ENCODE results near the gene SPINT2. TPM values are rescaled to one million over a fixed set of nuclear protein-coding genes. Genes with fewer than 3 reads are reported as not detected.

Gene SPINT2
- total and polyA plus RNA-seq, 2 donors (not counting 1 experiment from before 2014, with no cell fraction given): 50.0 to 70.0 TPM

- ChIA-PET POLR2A (interaction anchor here (0.5 kb wide), 1 partner anchor 386 kb away, joined by 4 read pairs; no protein-coding TSS in a partner anchor), CTCF (no interaction called here)
- no peak overlapping the region for H3K4me2 ChIP-seq (replicated peaks; ENCODE audit: low read depth, low read length, poor library complexity, severe bottlenecking)
- no peak overlapping the region for H3K27ac ChIP-seq (ENCODE audit: low read length in 2 of 2)
- no peak for DNase-seq
- H3K9me3 Mint-ChIP-seq (ENCODE audit: insufficient read depth): no peaks in the 10 kb centered on the region
- H3K79me2 ChIP-seq (ENCODE audit: control insufficient read depth, insufficient read depth, low read length): no peaks in the 10 kb centered on the region
- TF ChIP-seq EZH2 (IDR thresholded peaks at IDR 0.05; ENCODE audit: borderline replicate concordance, insufficient read depth, low read depth, low read length, poor library complexity, severe bottlenecking): no peak
- TF ChIP-seq, protein P1, sequence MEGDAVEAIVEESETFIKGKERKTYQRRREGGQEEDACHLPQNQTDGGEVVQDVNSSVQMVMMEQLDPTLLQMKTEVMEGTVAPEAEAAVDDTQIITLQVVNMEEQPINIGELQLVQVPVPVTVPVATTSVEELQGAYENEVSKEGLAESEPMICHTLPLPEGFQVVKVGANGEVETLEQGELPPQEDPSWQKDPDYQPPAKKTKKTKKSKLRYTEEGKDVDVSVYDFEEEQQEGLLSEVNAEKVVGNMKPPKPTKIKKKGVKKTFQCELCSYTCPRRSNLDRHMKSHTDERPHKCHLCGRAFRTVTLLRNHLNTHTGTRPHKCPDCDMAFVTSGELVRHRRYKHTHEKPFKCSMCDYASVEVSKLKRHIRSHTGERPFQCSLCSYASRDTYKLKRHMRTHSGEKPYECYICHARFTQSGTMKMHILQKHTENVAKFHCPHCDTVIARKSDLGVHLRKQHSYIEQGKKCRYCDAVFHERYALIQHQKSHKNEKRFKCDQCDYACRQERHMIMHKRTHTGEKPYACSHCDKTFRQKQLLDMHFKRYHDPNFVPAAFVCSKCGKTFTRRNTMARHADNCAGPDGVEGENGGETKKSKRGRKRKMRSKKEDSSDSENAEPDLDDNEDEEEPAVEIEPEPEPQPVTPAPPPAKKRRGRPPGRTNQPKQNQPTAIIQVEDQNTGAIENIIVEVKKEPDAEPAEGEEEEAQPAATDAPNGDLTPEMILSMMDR (IDR thresholded peaks at IDR 0.05): no peak
- no CpG with 5 or more reads among the region's 2 CpGs for WGBS (ENCODE audit: insufficient coverage)
- H3K9ac ChIP-seq (ENCODE audit: low read length): no peak overlapping the region
- intact Hi-C loops (cut with micrococcal nuclease): no loop called here
- no peak overlapping the region for H3K4me3 Mint-ChIP-seq
- H3K27me3 Mint-ChIP-seq: no peaks in the 10 kb centered on the region
- no peaks in the 10 kb centered on the region for H3K9me3 ChIP-seq (ENCODE audit: control extremely low read depth in 1 of 3, control insufficient read depth in 2 of 3, insufficient read depth in 1 of 3, low read length in 2 of 3)
- H3K36me3 ChIP-seq (replicated peaks in 1 of 2; ENCODE audit: control extremely low read depth in 1 of 2, control insufficient read depth in 1 of 2, extremely low read depth in 1 of 2, insufficient read depth in 2 of 2, low read length in 1 of 2): peaks cover 0 to 15% of the 10 kb centered on the region in 2 experiments
- no peak overlapping the region for H3K27ac Mint-ChIP-seq
- no peak overlapping the region for H3K4me3 ChIP-seq (ENCODE audit: control extremely low read depth in 1 of 5, extremely low read depth in 1 of 5, insufficient read depth in 1 of 5, low read depth in 2 of 5, low read length in 4 of 5)
- H4K20me1 ChIP-seq (ENCODE audit: control insufficient read depth, insufficient read depth, low read length, poor library complexity, severe bottlenecking): no peaks in the 10 kb centered on the region
- no peak for ATAC-seq (ENCODE audit: low read depth)
- peaks cover 2 to 7% of the 10 kb centered on the region in 2 donors for H3K4me1 ChIP-seq (ENCODE audit: control insufficient read depth in 2 of 2, insufficient read depth in 2 of 2, low read length in 2 of 2)
- H3K27me3 ChIP-seq (replicated peaks in 1 of 4; ENCODE audit: control extremely low read depth in 1 of 4, control insufficient read depth in 3 of 4, insufficient read depth in 4 of 4, low read length in 3 of 4): no peaks in the 10 kb centered on the region
- H2AFZ ChIP-seq (ENCODE audit: insufficient read depth, low read depth, low read length, poor library complexity, severe bottlenecking): no peak overlapping the region
- H3K4me1 Mint-ChIP-seq: peaks cover 16% of the 10 kb centered on the region
These were observed 45.9 kb downstream of the SPINT2 start for GRCh38 chr19:38310279-38310670.

GRCh38 chr19:38310986-38311385 lies 46.6 kb downstream of the SPINT2 start:
- H4K20me1 ChIP-seq (ENCODE audit: control insufficient read depth, insufficient read depth, low read length, poor library complexity, severe bottlenecking): no peaks in the 10 kb centered on the region
- ChIA-PET CTCF (interaction anchor here (0.7 kb wide), 1 partner anchor 1537 kb away, joined by 4 read pairs; no protein-coding TSS in a partner anchor), POLR2A (no interaction called here)
- intact Hi-C loops (cut with micrococcal nuclease): no loop called here
- H3K27me3 Mint-ChIP-seq: no peaks in the 10 kb centered on the region
- no peak overlapping the region for H3K27ac ChIP-seq (ENCODE audit: low read length in 2 of 2)
- no peak overlapping the region for H3K4me3 ChIP-seq (ENCODE audit: control extremely low read depth in 1 of 5, extremely low read depth in 1 of 5, insufficient read depth in 1 of 5, low read depth in 2 of 5, low read length in 4 of 5)
- 97% methylated on average over 4 of the region's 6 CpGs for WGBS (ENCODE audit: insufficient coverage)
- peaks cover 17% of the 10 kb centered on the region for H3K4me1 Mint-ChIP-seq
- H2AFZ ChIP-seq (ENCODE audit: insufficient read depth, low read depth, low read length, poor library complexity, severe bottlenecking): no peak overlapping the region
- TF ChIP-seq, protein P1 (IDR thresholded peaks at IDR 0.05): no peak
- no peak for TF ChIP-seq EZH2 (IDR thresholded peaks at IDR 0.05; ENCODE audit: borderline replicate concordance, insufficient read depth, low read depth, low read length, poor library complexity, severe bottlenecking)
- H3K36me3 ChIP-seq (replicated peaks in 1 of 2; ENCODE audit: control extremely low read depth in 1 of 2, control insufficient read depth in 1 of 2, extremely low read depth in 1 of 2, insufficient read depth in 2 of 2, low read length in 1 of 2): peaks cover 0 to 14% of the 10 kb centered on the region in 2 experiments
- H3K4me1 ChIP-seq (ENCODE audit: control insufficient read depth in 2 of 2, insufficient read depth in 2 of 2, low read length in 2 of 2): peaks cover 5 to 9% of the 10 kb centered on the region in 2 donors
- no peaks in the 10 kb centered on the region for H3K9me3 ChIP-seq (ENCODE audit: control extremely low read depth in 1 of 3, control insufficient read depth in 2 of 3, insufficient read depth in 1 of 3, low read length in 2 of 3)
- no peak for DNase-seq
- H3K9me3 Mint-ChIP-seq (ENCODE audit: insufficient read depth): no peaks in the 10 kb centered on the region
- no peak overlapping the region for H3K4me3 Mint-ChIP-seq
- H3K4me2 ChIP-seq (replicated peaks; ENCODE audit: low read depth, low read length, poor library complexity, severe bottlenecking): no peak overlapping the region
- H3K27ac Mint-ChIP-seq: no peak overlapping the region
- H3K79me2 ChIP-seq (ENCODE audit: control insufficient read depth, insufficient read depth, low read length): no peaks in the 10 kb centered on the region
- ATAC-seq (ENCODE audit: low read depth): no peak
- H3K9ac ChIP-seq (ENCODE audit: low read length): no peak overlapping the region
- no peaks in the 10 kb centered on the region for H3K27me3 ChIP-seq (replicated peaks in 1 of 4; ENCODE audit: control extremely low read depth in 1 of 4, control insufficient read depth in 3 of 4, insufficient read depth in 4 of 4, low read length in 3 of 4)

All from B cell (primary cell).